H9 (cell line): ENCODE measurements around the gene MAPK1IP1L. TPM values are rescaled to one million over a fixed set of nuclear protein-coding genes. Genes with fewer than 3 reads are reported as not detected.

Experiments used
- DNase-seq: peaks from one replicate; pipeline ENCODE4 v3.0.0-alpha.2; 2017
- H2AFZ ChIP-seq: one replicate; pipeline ENCODE4 v1.6.1; 2013; ENCODE audit warnings: mild to moderate bottlenecking, low read length, control low read depth, moderate library complexity
- H2AK5ac ChIP-seq: 2 replicates; pipeline ENCODE4 v1.6.1; 2013; ENCODE audit warnings: low read length, control low read depth, mixed read lengths; ENCODE audit not compliant: insufficient read length
- H2BK120ac ChIP-seq: one replicate; pipeline ENCODE4 v1.6.1; 2013; ENCODE audit warnings: low read depth, mild to moderate bottlenecking, low read length, control low read depth, inconsistent platforms; ENCODE audit not compliant: poor library complexity, severe bottlenecking
- H2BK12ac ChIP-seq: 2 replicates; pipeline ENCODE4 v1.6.1; 2013; ENCODE audit warnings: low read length, control low read depth, mixed read lengths, low read depth; ENCODE audit not compliant: insufficient read length
- H2BK15ac ChIP-seq: 2 replicates; pipeline ENCODE4 v1.6.1; 2013; ENCODE audit warnings: low read depth, low read length, control low read depth
- H2BK20ac ChIP-seq: one replicate; pipeline ENCODE4 v1.6.1; 2013; ENCODE audit warnings: low read depth, mild to moderate bottlenecking, low read length, control low read depth, inconsistent platforms; ENCODE audit not compliant: poor library complexity, severe bottlenecking
- H2BK5ac ChIP-seq: 2 replicates; pipeline ENCODE4 v1.6.1; 2013; ENCODE audit warnings: low read length, control low read depth, mixed read lengths; ENCODE audit not compliant: insufficient read length
- H3K14ac ChIP-seq: 2 replicates; pipeline ENCODE4 v1.6.1; 2013; ENCODE audit warnings: low read length, control low read depth; ENCODE audit not compliant: insufficient read depth
- H3K18ac ChIP-seq: 2 replicates; pipeline ENCODE4 v1.6.1; 2013; ENCODE audit warnings: low read depth, mild to moderate bottlenecking, mixed read lengths, low read length, control low read depth; ENCODE audit not compliant: insufficient read length
- H3K23ac ChIP-seq: 2 replicates; pipeline ENCODE4 v1.6.1; 2013; ENCODE audit warnings: low read length, control low read depth, mixed read lengths, low read depth; ENCODE audit not compliant: insufficient read length
- H3K23me2 ChIP-seq: 2 replicates; pipeline ENCODE4 v1.6.1; 2013; ENCODE audit warnings: low read depth, mild to moderate bottlenecking, mixed read lengths, low read length, control low read depth; ENCODE audit not compliant: insufficient read length, poor library complexity, severe bottlenecking
- H3K27ac ChIP-seq: 2 replicates; pipeline ENCODE4 v1.5.1; 2013; ENCODE audit warnings: low read length, control low read depth, mixed read lengths, low read depth; ENCODE audit not compliant: insufficient read length
- H3K27me3 ChIP-seq: 2 replicates; pipeline ENCODE4 v1.6.1; 2013; ENCODE audit warnings: low read length, control low read depth, inconsistent platforms; ENCODE audit not compliant: insufficient read depth
- H3K4ac ChIP-seq: 2 replicates; pipeline ENCODE4 v1.6.1; 2013; ENCODE audit warnings: low read depth, mild to moderate bottlenecking, control low read depth, inconsistent platforms, low read length, moderate library complexity
- H3K4me1 ChIP-seq: 2 replicates; pipeline ENCODE4 v1.6.1; 2013; ENCODE audit warnings: low read length, control low read depth, inconsistent platforms; ENCODE audit not compliant: insufficient read depth
- H3K4me2 ChIP-seq: 2 replicates; pipeline ENCODE4 v1.6.1; 2013; ENCODE audit warnings: low read length, control low read depth, mixed read lengths; ENCODE audit not compliant: insufficient read length, insufficient read depth
- H3K56ac ChIP-seq: 2 replicates; pipeline ENCODE4 v1.6.1; 2013; ENCODE audit warnings: low read depth, mild to moderate bottlenecking, mixed read lengths, low read length, control low read depth; ENCODE audit not compliant: insufficient read length
- H3K79me1 ChIP-seq: 2 replicates; pipeline ENCODE4 v1.6.1; 2013; ENCODE audit warnings: low read depth, mild to moderate bottlenecking, moderate library complexity, low read length, control low read depth, inconsistent platforms; ENCODE audit not compliant: insufficient read depth, poor library complexity, severe bottlenecking
- H3K79me2 ChIP-seq: 2 replicates; pipeline ENCODE4 v1.6.1; 2013; ENCODE audit warnings: low read length, control low read depth, inconsistent platforms; ENCODE audit not compliant: insufficient read depth
- H3K9ac ChIP-seq: 2 replicates; pipeline ENCODE4 v1.6.1; 2013; ENCODE audit warnings: low read length, control low read depth, mixed read lengths; ENCODE audit not compliant: insufficient read length; ENCODE audit errors: extremely low read depth
- H3K9me3 ChIP-seq: one replicate; pipeline ENCODE4 v1.6.1; 2013; ENCODE audit warnings: low read depth, low read length, inconsistent platforms; ENCODE audit not compliant: control insufficient read depth
- H3T11ph ChIP-seq: one replicate; pipeline ENCODE4 v1.6.1; 2013; ENCODE audit warnings: mild to moderate bottlenecking, low read length, control low read depth, inconsistent platforms
- H4K20me1 ChIP-seq: one replicate; pipeline ENCODE4 v1.6.1; 2013; ENCODE audit not compliant: control insufficient read depth, insufficient read length, insufficient read depth
- H4K5ac ChIP-seq: 2 replicates; pipeline ENCODE4 v1.6.1; 2013; ENCODE audit warnings: low read depth, mild to moderate bottlenecking, mixed read lengths, low read length, control low read depth; ENCODE audit not compliant: insufficient read length
- H4K8ac ChIP-seq: replicated peaks from 2 replicates; pipeline ENCODE4 v1.6.1; 2013; ENCODE audit warnings: low read length, control low read depth, mixed read lengths, low read depth; ENCODE audit not compliant: insufficient read length
- H4K91ac ChIP-seq: 2 replicates; pipeline ENCODE4 v1.6.1; 2013; ENCODE audit warnings: low read depth, mild to moderate bottlenecking, moderate library complexity, mixed read lengths, low read length, control low read depth; ENCODE audit not compliant: insufficient read length
- H3K27ac Mint-ChIP-seq, 3 experiments: 2 replicates in 2 of 3; 3 replicates in 1 of 3; pipeline ENCODE4 v1.8.0; 2020 to 2021; ENCODE audit warnings: mixed read lengths in 3 of 3, mild to moderate bottlenecking in 1 of 3, moderate library complexity in 1 of 3
- H3K27me3 Mint-ChIP-seq: 2 replicates; pipeline ENCODE4 v1.8.0; 2021; ENCODE audit warnings: low read depth, mild to moderate bottlenecking, moderate library complexity, mixed read lengths
- H3K36me3 Mint-ChIP-seq, 3 experiments: 2 replicates in 2 of 3; 3 replicates in 1 of 3; pipeline ENCODE4 v1.8.0; 2020 to 2021; ENCODE audit warnings: low read depth in 3 of 3, mixed read lengths in 3 of 3; ENCODE audit not compliant: insufficient read depth in 1 of 3
- H3K4me1 Mint-ChIP-seq, 2 experiments: 2 replicates each; pipeline ENCODE4 v1.8.0; 2020; ENCODE audit warnings: mixed read lengths in 2 of 2
- H3K4me3 Mint-ChIP-seq, 2 experiments: 2 replicates in 1 of 2; 3 replicates in 1 of 2; pipeline ENCODE4 v1.8.0; 2020 to 2021; ENCODE audit warnings: mild to moderate bottlenecking in 2 of 2, mixed read lengths in 2 of 2, moderate library complexity in 1 of 2
- H3K9me3 Mint-ChIP-seq, 2 experiments: 2 replicates in 1 of 2; 3 replicates in 1 of 2; pipeline ENCODE4 v1.8.0; 2020; ENCODE audit warnings: mild to moderate bottlenecking in 2 of 2, mixed read lengths in 2 of 2, moderate library complexity in 1 of 2
- CTCF ChIP-seq: fragments of 200-600 bp; sonication (generic); conservative IDR thresholded peaks from 3 replicates; pipeline ENCODE4 v1.8.0; 2021; ENCODE audit warnings: antibody characterized with exemption, mild to moderate bottlenecking
- WGBS: extraction: QIAGEN DNeasy Blood & Tissue Kit; methylation state at CpG from one replicate; pipeline ENCODE4 v1.1.7; 2013; ENCODE audit warnings: missing lambda C conversion rate, low lambda C conversion rate, mixed read lengths; ENCODE audit not compliant: insufficient read length; ENCODE audit errors: extremely low coverage; 5-methylcytosine and 5-hydroxymethylcytosine counted together
- total RNA-seq: library from RNA; stranded (reverse); gene quantifications from 2 replicates; pipeline ENCODE4 v1.2.1, GENCODE V29; 2021

The MAPK1IP1L gene
- total RNA-seq, 1 experiment from 2014 or later, result 133 TPM

GRCh38 chr14:55105991-55106390 is 54.5 kb downstream of the MAPK1IP1L start:
- WGBS, result no CpG with 5 or more reads among the region's 7 CpGs
- no peak overlapping the region for H3K27ac ChIP-seq
- no peaks in the 10 kb centered on the region for H3K23me2 ChIP-seq
- H2AFZ ChIP-seq, result no peak overlapping the region
- H3K36me3 Mint-ChIP-seq, result peaks cover 0 to 5% (median 0%) of the 10 kb centered on the region in 3 experiments; a peak in 2 of 7 replicates
- no peak for DNase-seq
- no peak overlapping the region for H2AK5ac ChIP-seq
- no peaks in the 10 kb centered on the region for H3K27me3 ChIP-seq
- H4K91ac ChIP-seq, result no peak overlapping the region
- TF ChIP-seq CTCF, result no peak
- H3K4me1 ChIP-seq, result peaks cover 14% of the 10 kb centered on the region; the same call in 1 of the 2 replicates
- no peak overlapping the region for H3K9ac ChIP-seq
- no peak overlapping the region for H3K4me3 Mint-ChIP-seq
- no peaks in the 10 kb centered on the region for H4K20me1 ChIP-seq
- H3K23ac ChIP-seq, result no peak overlapping the region
- H2BK20ac ChIP-seq, result no peak overlapping the region
- H2BK12ac ChIP-seq, result no peak overlapping the region
- H4K8ac ChIP-seq, result no peak overlapping the region
- H3K79me2 ChIP-seq, result no peaks in the 10 kb centered on the region
- no peaks in the 10 kb centered on the region for H3K9me3 ChIP-seq
- H3K9me3 Mint-ChIP-seq, result no peaks in the 10 kb centered on the region
- H4K5ac ChIP-seq, result no peak overlapping the region
- H3K4me1 Mint-ChIP-seq, result peaks cover 37 to 40% of the 10 kb centered on the region in 2 experiments
- no peak overlapping the region for H3K56ac ChIP-seq
- no peak overlapping the region for H3K18ac ChIP-seq
- no peaks in the 10 kb centered on the region for H3K79me1 ChIP-seq
- H2BK120ac ChIP-seq, result no peak overlapping the region
- H3T11ph ChIP-seq, result no peak overlapping the region
- H2BK5ac ChIP-seq, result no peak overlapping the region
- H2BK15ac ChIP-seq, result no peak overlapping the region
- H3K27ac Mint-ChIP-seq, result no peak overlapping the region
- H3K14ac ChIP-seq, result no peak overlapping the region
- peaks cover 16% of the 10 kb centered on the region for H3K27me3 Mint-ChIP-seq
- H3K4ac ChIP-seq, result no peak overlapping the region
- H3K4me2 ChIP-seq, result no peak overlapping the region
